Body of pancreas (tissue), 4 donors: ENCODE measurements around the gene RND1. TPM values are rescaled to one million over a fixed set of nuclear protein-coding genes. Genes with fewer than 3 reads are reported as not detected.
"Not testable (repeated sequence)": the region's sequence is repeated elsewhere in the genome, so short reads cannot be mapped to it uniquely, and the experiment has no call there.

Experiments used
- ATAC-seq: fragments of 150-250 bp; one replicate; pipeline ENCODE4 v1.9.1; 2016
- DNase-seq, 4 donors: peaks; one replicate each; pipeline ENCODE4 v3.0.0-alpha.2; 2019
- H3K27ac ChIP-seq, 4 donors: fragments of 200-600 bp; sonication (generic); 1 replicate in 3 of 4; 2 replicates in 1 of 4; pipeline versions ENCODE4 v1.5.1 to v1.6.1; 2016 to 2019; ENCODE audit warnings: mild to moderate bottlenecking in 1 of 4, mixed read lengths in 1 of 4, moderate library complexity in 1 of 4
- H3K27me3 ChIP-seq, 2 donors: fragments of 200-600 bp; sonication (generic); one replicate each; pipeline ENCODE4 v1.6.0; 2016; ENCODE audit warnings: mild to moderate bottlenecking in 1 of 2
- H3K36me3 ChIP-seq, 2 donors: fragments of 200-600 bp; sonication (generic); replicated peaks in 1 of 2; 2 replicates each; pipeline ENCODE4 v1.5.1; 2016; ENCODE audit warnings: low read depth in 2 of 2; ENCODE audit not compliant: insufficient read depth in 1 of 2
- H3K4me1 ChIP-seq: fragments of 200-600 bp; sonication (generic); one replicate; pipeline ENCODE4 v1.6.0; 2016
- H3K4me3 ChIP-seq, 2 donors: fragments of 200-600 bp; sonication (generic); 1 replicate in 1 of 2; 2 replicates in 1 of 2; pipeline ENCODE4 v1.5.1; 2016 to 2019
- H3K9me3 ChIP-seq, 3 donors: fragments of 200-600 bp; sonication (generic); 1 replicate in 2 of 3; 2 replicates in 1 of 3; pipeline ENCODE4 v1.5.1; 2016
- CTCF ChIP-seq, 7 experiments: fragments of 450-650 bp in 4 of 7; fragments of 200-600 bp in 3 of 7; sonication (generic) in 3 of 7; IDR thresholded peaks; one replicate each; pipeline ENCODE4 v1.5.1; 2016 to 2019; ENCODE audit warnings: antibody characterized with exemption in 7 of 7
- POLR2A ChIP-seq, 3 donors: fragments of 450-650 bp; IDR thresholded peaks; one replicate each; pipeline ENCODE4 v1.6.1; 2016; ENCODE audit warnings: antibody characterized with exemption in 3 of 3, mild to moderate bottlenecking in 2 of 3
- WGBS, 2 donors: methylation state at CpG; one replicate each; pipeline ENCODE4 v1.1.5; 2017; 5-methylcytosine and 5-hydroxymethylcytosine counted together
- intact Hi-C: fragments of 100-400 bp; cut with DNase I; formaldehyde crosslinking; loops from one replicate; pipeline ENCODE4 v1.15.1; 2023
- total RNA-seq, 2 donors: library from RNA; depleted of rRNA; stranded (reverse); fragments of >200 nt; gene quantifications; one replicate each; pipeline ENCODE4 v1.1.0, GENCODE V29; 2016

RND1 gene
- total RNA-seq, 2 donors from 2014 or later: 1.6 TPM; not detected in 1

- Histone ChIP-seq H3K27me3 (no peaks in the 10 kb centered on the region), H3K4me1 (peaks cover 6% of the 10 kb centered on the region), H3K4me3 (no peak overlapping the region), H3K36me3 (peaks cover 0 to 2% of the 10 kb centered on the region in 2 donors), H3K27ac (no peak overlapping the region), H3K9me3 (no peaks in the 10 kb centered on the region)
- WGBS, 2 donors: 75 to 80% methylated on average over 10 to 13 of the region's 13 CpGs
- intact Hi-C loops: loop anchor here (5.0 to 10.0 kb wide), 2 partner anchors 35 to 77 kb away; no protein-coding TSS in a partner anchor
- DNase-seq: no peak
- TF ChIP-seq POLR2A (IDR thresholded peaks at IDR 0.05) (no peak), CTCF (IDR thresholded peaks at IDR 0.05) (no peak)
- no peak for ATAC-seq
Observed at GRCh38 chr12:48857278-48857994, 8.2 kb downstream of the RND1 start.

GRCh38 chr12:48856379-48856778 is 9.3 kb downstream of the RND1 start:
- no peaks in the 10 kb centered on the region for H3K9me3 ChIP-seq
- no peaks in the 10 kb centered on the region for H3K27me3 ChIP-seq
- H3K27ac ChIP-seq: no peak overlapping the region
- H3K4me3 ChIP-seq: no peak overlapping the region
- 40 to 52% methylated on average over 2 of the region's 2 CpGs for WGBS, 2 donors
- ATAC-seq (no peak), DNase-seq (no peak)
- peaks cover 6% of the 10 kb centered on the region for H3K4me1 ChIP-seq
- intact Hi-C loops: loop anchor here (5.0 to 10.0 kb wide), 2 partner anchors 36 to 78 kb away; no protein-coding TSS in a partner anchor
- peaks cover 0 to under 1% of the 10 kb centered on the region in 2 donors for H3K36me3 ChIP-seq
- TF ChIP-seq POLR2A (IDR thresholded peaks at IDR 0.05) (no peak), CTCF (IDR thresholded peaks at IDR 0.05) (no peak)

GRCh38 chr12:48854932-48855331 is 10.7 kb downstream of the RND1 start:
- H3K9me3 ChIP-seq, DNase-seq, H3K27me3 ChIP-seq, ATAC-seq, H3K4me3 ChIP-seq, H3K27ac ChIP-seq, H3K36me3 ChIP-seq: not testable (repeated sequence)
- 68 to 77% methylated on average over 10 of the region's 10 CpGs for WGBS, 2 donors
- peaks cover 21% of the 10 kb centered on the region for H3K4me1 ChIP-seq
- intact Hi-C loops: loop anchor here (5.0 to 10.0 kb wide), 2 partner anchors 37 to 80 kb away; no protein-coding TSS in a partner anchor

- peaks cover 25% of the 10 kb centered on the region for H3K4me1 ChIP-seq
- DNase-seq (no peak), ATAC-seq (no peak)
- intact Hi-C loops: loop anchor here (10.0 kb wide), 1 partner anchor 80 kb away; no protein-coding TSS in a partner anchor
- H3K27me3 ChIP-seq: no peaks in the 10 kb centered on the region
- no peaks in the 10 kb centered on the region for H3K9me3 ChIP-seq
- TF ChIP-seq POLR2A (IDR thresholded peaks at IDR 0.05): no peak
- TF ChIP-seq CTCF (IDR thresholded peaks at IDR 0.05): no peak
- no peaks in the 10 kb centered on the region for H3K36me3 ChIP-seq
- no peak overlapping the region for H3K27ac ChIP-seq
- WGBS, 2 donors: 67 to 78% methylated on average over 2 to 4 of the region's 4 CpGs
- no peak overlapping the region for H3K4me3 ChIP-seq
Observed at GRCh38 chr12:48854488-48854887, 11.2 kb downstream of the RND1 start.

- intact Hi-C loops: loop anchor here (10.0 kb wide), 1 partner anchor 82 kb away; no protein-coding TSS in a partner anchor
- TF ChIP-seq CTCF (IDR thresholded peaks at IDR 0.05): peak; percentile 79 to 97 (median 92)
- TF ChIP-seq POLR2A (IDR thresholded peaks at IDR 0.05): no peak
- H3K4me3 ChIP-seq: no peak overlapping the region
- H3K27me3 ChIP-seq: no peaks in the 10 kb centered on the region
- DNase-seq: peak; percentile 91 to 96 (median 94)
- H3K27ac ChIP-seq: peak overlapping the region; percentile 12 to 81 (median 50)
- H3K36me3 ChIP-seq: no peaks in the 10 kb centered on the region
- no peaks in the 10 kb centered on the region for H3K9me3 ChIP-seq
- H3K4me1 ChIP-seq: peaks cover 25% of the 10 kb centered on the region
- peak; percentile 72 for ATAC-seq
- 1 to 2% methylated on average over 11 of the region's 11 CpGs for WGBS, 2 donors
Observed at GRCh38 chr12:48852734-48853688, 12.7 kb downstream of the RND1 start.
